Activated CD4-positive, alpha-beta T cell treated with anti-CD3 and anti-CD28 coated beads, Interleukin-2, Interleukin-4, amounts not matched to agents 100 ng/mL and 50 ng/mL, durations not matched to agents 16 hours and 8 hours (primary cell): ENCODE measurements around the gene ATP6V0C.

Experiments used
- DNase-seq: peaks from one replicate; pipeline ENCODE4 v3.0.0-alpha.2; 2020; ENCODE audit warnings: low spot score

Gene ATP6V0C

DNA sequence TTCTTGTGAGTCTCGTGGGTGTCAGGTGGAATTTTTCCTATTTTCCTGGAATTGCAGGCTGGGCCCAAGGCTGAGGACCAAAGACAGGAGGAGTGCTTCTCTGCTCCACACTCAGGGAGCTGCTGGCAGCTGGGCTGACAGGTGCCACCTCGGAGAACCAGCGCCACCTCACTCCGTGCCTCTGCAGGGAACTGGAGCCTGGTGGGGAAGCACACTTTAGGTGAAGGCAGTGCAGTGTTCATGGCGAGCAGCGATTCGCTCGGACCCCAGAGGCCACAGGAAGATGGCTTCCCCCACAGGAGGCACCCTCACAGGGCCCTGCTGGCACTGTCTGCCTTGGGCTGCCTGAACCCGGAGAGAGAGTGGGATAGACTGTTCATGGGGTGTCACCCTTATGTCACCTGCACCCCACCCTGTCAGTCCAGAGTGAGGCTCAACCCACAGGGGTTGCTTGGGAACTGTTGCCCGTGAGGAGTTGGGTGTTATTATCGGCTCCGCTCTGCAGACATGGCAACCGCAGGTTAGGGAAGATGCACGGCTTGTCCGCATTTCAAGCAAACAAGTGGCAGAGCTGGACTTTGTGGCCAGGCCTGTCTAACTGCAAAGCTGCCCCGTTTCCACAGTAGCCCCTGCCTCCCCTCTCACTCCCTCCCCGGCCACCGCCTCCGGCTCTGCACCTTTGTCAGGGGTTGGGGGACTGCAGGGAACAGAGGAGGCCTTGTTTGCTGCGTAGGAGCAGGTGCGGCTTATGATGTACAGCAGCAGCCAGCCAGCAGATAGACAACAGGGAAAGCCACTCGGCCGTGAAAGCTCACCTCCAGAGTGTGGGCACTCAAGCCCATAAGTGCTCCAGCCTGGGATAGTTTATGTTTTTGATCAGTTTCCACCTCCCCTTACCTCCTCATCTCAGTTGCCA, 23.3 kb upstream of the ATP6V0C start:
- DNase-seq: no peak

DNA sequence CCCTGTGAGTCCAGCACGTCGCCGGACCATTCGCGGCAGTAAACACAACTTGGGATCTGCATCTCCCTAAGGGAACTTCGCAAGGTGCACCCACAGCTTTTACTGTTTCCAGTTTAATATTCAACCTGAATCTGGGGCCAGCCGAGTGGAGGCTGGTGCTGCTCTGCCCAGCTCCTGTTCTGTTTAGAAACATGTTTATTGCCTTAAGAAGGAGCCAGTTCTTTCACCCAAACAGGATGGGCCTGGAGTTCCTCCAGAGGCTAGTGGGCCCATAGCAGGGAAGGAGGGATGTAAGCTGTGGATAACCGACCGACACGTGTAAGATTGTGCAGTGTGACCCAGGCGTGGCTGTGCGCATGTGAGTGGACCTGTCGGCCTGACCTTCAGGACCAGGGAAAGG, 21.5 kb upstream of the ATP6V0C start:
- no peak for DNase-seq

DNA sequence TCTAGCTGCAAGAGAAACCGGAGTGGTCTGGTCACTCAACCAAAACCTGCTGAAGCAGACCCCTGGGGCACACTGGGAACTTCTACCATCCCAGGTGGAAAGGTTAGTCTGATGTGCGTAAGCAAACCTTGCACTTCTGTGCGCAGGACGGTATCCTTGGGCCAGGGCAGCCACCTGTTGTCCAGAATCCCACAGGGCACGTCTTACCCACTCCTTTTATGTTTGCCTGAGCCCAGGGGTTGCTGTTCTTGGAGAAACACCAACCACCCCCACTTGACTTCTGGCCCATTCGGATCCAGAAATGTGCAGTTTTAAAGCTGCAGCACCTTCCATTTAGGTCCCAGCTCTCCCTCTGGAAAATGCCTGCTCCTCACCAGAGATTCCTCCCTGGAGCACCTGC, 20.1 kb upstream of the ATP6V0C start:
- DNase-seq: no peak

DNA sequence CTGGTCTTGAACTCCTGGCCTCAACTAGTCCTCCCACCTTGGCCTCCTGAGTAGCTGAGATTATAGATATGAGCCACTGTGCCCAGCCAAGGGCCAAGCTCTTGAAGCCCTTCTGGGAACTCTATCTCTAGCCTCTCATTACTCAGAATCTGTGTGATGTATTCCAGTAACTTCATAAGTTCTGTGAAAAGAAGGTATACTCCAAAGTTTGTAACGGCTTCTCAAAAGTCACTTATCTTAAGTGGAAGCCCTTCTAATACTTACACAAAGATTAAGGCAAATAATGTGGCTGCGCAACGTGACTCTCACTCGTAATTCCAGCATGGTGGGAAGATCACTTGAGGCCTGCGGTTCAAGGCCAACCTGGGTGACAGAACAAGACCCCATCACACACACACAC, 19.1 kb upstream of the ATP6V0C start:
- no peak for DNase-seq

DNA sequence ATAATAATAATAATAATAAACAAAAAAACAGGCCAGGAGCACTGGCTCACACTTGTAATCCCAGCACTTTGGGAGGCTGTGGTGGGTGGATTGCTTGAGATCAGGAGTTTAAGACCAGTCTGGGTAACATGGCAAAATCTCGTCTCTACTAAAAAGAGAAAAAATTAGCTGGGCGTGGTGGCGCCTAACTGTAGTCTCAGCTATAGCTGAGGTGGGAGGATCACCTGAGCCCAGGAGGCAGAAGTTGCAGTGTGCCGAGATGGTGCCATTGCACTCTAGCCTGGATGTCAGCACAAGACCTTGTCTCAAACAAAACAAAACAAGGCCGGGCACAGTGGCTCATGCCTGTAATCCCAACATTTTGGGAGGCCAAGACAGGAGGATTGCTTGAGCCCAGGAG, 18.7 kb upstream of the ATP6V0C start:
- DNase-seq: no peak

DNA sequence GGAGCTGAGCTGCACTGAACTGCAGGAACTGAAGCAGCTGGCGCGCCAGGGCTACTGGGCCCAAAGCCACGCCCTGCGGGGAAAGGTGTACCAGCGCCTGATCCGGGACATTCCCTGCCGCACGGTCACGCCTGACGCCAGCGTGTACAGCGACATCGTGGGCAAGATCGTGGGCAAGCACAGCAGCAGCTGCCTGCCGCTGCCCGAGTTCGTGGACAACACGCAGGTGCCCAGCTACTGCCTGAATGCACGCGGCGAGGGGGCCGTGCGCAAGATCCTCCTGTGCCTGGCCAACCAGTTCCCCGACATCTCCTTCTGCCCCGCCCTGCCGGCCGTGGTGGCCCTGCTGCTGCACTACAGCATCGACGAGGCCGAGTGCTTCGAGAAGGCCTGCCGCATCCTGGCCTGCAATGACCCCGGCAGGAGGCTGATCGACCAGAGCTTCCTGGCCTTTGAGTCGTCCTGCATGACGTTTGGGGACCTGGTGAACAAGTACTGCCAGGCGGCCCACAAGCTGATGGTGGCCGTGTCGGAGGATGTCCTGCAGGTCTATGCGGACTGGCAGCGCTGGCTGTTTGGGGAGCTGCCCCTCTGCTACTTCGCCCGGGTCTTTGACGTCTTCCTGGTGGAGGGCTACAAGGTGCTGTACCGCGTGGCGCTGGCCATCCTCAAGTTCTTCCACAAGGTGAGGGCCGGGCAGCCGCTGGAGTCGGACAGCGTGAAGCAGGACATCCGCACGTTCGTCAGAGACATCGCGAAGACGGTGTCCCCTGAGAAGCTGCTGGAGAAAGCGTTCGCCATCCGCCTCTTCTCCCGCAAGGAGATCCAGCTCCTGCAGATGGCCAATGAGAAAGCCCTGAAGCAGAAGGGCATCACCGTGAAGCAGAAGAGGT, 17.3 kb upstream of the ATP6V0C start:
- DNase-seq: no peak

DNA sequence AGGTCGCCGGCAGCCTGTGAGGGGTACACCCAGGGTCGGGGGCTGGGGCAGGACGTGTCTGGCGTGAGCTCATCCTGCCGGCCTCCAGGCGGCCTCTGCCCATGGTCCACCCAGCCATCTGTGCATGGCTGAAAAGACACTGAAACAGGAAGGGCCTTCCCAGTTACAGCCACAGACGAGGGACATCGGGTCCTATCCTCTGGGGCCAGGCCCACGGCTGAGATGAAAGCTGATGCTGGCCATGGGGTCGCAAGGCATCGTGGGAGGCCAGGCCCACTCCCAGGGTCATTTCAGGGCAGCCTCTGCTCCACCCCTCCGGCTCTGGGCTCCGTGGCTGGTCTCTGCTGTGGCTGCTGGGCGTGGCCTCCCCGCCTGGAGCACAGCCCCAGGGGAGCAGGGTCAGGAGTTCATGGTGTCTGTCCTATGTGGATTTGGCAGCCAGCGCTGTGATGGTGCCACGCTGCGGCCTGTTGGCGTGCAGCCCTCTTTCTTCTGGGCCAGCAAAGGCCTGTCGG, 16.6 kb upstream of the ATP6V0C start:
- no peak for DNase-seq

DNA sequence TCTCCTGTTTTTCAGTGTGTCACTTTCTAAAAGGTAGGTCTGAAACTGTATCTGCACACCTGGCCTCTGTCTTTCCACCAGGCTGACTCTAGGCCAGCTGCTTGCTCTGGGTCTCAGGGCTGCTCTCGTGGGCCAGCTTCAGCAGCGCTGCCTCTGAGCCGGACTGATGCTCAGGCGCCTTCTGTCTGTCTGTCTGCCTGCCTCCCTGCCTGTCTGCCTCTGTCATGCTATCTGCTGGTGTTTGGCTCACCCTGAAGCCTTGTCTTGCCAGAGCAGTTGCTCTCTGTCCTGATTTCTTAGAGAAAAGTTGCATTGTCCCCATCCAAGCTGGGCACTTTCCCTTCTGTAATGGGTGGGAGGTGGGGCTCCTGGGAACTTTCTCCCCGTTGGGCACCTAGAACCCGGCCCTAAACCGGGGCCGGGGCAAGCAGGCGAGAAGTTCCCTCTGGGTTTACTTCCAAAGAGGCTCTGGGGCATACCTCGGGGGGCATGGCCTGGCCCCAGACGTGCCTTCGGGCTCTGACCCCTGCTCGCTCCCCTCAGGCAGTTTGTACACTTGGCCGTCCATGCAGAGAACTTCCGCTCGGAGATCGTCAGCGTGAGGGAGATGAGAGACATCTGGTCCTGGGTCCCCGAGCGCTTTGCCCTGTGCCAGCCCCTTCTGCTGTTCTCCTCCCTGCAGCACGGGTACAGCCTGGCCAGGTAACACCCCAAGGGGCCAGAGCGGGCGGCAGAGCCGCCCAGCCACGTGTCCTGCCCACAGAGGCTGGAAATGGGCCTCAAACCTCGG, 15.9 kb upstream of the ATP6V0C start:
- no peak for DNase-seq

DNA sequence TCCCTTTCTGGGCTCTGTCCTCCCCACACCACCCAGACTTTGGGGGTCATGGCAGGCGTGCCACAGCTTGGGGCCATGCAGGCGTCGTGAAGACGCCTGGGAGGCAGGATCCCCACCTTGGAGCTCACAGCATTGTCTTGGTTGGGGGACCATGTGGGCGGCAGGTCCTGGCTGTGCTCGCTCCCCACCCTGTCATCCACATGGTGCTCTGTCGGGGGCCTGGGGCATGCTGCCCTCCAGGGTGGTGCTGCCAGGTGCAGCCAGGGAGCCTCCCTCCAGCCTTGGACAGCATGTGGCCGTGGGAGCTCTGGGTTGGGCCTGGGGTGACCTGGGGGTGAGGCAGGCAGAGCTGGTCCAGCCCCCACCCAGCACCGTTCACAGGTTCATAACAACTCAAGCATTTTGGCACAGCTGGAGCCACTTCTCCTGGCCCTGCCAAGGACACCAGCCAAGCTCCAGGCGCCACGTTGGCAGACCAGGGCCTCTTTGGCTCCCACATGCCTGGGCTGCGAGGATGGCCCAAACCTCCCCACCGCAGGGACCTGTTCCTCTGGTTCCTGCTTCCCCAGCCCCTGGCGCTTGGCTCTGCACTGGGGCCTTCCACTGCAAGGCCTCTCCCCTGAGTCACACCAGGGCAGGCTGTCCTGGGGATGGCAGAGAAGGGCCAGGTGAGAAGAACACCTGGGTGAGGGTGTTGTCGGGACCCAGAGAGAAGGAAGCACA, 15.1 kb upstream of the ATP6V0C start:
- no peak for DNase-seq

DNA sequence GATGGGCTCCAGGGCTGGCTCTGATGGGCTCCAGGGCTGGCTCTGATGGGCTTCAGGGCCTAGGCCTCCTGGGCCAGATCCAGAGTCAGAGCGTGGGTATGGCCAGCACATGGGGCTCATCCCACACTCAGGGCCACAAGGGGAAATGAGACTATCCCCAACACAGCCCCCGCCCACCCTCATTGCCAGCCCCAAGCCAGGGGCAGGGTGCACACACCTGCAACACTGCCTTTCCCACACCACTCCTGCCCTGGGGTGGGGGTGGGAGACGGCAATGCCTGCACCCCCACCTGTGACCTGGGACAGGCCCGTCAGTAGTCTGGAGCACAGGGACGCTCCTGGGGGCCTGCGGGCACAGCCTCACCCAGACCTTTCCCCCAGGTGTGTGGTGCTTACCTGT, 14.3 kb upstream of the ATP6V0C start:
- DNase-seq: no peak

DNA sequence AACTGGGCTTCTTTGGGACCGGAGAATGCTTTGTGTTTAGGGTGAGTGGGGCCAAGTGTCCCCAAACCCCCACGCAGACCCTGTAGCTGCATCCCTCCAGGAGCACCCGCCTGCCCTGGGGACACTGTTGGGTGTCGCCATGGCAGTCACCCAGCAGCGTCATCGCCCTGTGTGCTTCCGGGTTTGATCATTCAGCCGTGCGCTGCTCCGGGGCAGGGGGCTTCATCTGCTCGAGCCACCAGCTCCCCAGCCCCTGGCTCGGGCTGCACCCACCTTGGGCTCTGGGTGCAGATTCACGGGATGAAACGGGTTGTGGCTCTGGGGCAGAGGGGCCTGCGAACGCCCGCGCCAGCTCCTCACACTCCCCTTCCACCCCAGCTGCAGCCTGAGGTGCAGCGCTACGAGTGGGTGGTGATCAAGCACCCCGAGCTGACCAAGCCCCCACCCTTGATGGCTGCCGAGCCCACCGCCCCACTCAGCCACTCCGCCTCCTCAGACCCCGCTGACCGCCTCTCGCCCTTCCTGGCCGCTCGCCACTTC, 13.8 kb upstream of the ATP6V0C start:
- DNase-seq: no peak

DNA sequence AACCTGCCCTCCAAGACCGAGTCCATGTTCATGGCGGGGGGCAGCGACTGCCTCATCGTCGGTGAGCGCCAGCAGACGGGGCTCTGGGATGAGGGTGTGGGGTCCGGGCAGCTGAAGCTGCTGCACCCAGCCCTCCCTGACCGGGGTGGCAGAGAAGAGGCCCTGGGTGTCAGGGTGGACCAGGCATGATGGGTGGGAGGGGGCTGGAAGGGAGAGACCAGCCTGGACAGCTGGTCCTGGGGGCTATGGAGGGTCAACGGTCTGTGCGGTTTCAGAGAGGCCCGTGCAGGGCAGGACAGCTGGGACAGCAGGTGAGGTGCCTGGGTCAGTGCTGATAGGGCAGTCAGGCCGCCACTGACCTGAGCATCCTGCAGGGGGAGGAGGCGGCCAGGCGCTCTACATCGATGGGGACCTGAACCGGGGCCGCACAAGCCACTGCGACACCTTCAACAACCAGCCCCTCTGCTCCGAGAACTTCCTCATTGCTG, 13.3 kb upstream of the ATP6V0C start:
- no peak for DNase-seq

DNA sequence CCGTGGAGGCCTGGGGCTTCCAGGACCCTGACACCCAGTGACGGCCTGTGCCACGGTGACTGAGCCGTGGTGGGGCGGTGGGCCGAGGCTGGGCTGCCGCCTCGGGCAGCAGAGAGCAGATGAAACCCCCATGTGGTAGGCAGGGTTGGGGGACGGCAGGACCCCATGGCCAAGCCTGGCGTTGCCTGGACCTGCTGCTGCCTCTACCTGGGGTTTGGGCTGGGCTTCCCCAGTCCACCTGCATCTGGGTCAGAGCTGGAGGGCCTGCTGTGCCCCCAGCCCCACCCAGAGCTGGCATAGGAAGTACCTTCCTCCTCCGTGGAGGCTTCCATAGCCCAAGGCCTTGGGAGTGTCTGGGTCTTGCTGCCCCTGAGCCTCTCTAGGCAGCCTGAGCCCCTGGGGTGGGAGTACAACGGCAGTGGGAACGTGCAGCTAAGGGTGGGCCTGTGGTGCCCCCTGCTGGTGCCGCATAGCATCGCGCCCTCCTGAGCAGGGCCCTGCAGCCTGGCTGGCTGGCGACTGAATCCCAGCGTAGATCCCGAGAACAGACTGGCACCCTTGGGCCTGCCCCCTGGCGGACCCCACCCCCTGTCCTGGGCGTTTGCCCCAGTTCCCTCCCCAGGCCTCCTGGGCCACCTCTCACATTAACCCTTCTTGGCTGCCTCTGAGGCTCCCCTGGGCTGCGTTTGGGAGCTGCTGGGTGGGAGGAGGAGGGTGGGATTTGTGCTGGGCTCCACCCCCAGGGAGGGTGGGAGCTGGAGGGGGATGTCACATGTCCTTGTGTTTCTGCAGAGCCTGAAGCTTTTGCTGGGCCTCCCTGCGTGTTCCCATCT, 12.6 kb upstream of the ATP6V0C start:
- peak; percentile 75 for DNase-seq

DNA sequence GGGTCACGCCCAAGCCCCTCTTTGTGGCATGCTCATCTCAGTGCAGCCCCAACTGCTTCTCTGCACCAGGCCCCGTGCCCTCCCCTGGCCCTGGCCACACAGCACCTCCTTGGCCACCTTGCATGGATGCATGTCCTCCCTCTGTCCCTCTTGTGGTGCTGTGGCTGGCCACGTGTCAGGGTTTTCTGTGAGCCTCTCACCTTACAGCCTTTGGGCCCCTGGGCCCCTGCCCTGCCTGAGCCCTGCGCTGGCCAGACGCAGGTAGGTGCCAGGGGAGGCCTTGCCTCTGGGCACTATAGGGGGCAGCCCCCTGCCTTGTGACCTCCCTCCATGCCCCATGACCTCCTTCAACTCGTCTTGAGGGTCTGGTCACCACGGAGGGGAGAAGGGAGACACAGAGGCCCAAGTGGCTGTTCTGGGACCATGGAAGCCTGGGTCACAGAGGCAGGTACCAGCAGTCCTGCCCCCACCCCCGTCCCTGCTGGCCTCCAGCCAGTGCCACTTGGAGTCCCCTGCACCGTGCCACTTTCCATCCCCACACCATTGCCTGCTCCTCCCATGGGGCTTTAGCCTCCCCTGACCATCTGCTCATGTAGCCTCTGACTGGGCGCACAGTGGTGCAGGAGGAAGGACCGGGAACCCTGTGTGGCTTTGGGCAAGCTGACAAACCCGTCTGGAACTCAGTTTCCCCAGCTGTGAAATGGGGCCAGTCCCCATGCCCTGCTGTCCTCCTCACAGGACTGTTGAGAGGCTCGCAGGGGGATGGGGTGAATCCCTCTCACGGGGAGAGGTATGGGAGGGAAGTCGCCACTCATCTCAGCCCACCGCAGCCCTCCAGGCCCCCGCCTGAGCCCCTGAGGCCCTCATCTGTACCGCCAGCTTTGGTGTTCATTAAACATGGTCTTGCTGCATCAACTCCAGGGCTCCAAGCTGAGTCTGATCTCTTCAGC, 11.5 kb upstream of the ATP6V0C start:
- DNase-seq: no peak

DNA sequence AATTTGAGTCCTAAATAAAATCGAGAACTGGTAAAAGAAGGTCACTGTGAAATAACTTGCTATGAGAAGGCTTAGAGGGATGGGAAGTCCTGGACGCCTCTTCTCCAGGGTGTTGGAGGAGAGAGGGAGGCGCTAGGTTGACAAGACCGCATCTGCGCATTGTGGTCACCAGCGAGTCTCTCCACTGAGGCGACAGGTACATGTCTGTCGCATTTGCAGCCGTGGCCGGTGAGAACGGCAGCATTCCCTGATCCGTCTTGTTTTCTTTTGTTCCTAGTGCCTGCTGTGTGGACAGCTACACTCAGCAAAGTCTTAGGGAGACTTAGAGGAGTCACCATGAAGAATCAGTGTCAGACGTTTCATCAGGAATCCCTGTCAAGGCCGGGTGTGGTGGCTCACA, 8.1 kb upstream of the ATP6V0C start:
- no peak for DNase-seq

DNA sequence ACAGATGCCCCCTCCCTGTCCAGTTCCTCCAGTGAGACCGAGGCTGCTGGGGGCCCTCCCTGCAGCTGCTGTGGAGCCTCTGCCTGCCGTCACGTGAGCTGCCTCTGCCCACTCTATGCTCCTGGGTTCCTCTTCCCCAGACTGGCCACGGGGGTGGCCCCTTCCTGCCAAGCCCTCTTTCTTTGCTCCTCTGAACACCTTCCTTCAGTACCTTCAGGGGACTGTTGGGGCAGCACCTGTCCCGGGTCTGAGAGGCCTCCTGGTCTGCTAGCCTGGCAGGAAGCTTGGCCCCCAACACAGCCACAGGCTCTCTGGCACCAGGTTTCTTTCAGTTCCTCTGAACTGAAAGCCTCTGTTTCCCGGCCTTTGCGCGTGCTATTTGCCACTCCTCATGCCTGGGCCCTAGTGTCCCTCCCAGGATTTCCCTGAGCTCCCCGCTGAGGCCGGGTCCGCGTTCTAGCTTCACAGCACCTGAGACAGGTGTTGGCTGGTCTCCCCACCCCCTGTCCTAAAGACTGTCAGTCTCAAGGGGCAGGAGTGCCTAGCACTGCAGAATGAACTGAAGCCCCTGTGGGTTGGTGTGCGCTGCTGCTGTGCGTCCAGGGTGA, 6.6 kb upstream of the ATP6V0C start:
- DNase-seq: no peak

DNA sequence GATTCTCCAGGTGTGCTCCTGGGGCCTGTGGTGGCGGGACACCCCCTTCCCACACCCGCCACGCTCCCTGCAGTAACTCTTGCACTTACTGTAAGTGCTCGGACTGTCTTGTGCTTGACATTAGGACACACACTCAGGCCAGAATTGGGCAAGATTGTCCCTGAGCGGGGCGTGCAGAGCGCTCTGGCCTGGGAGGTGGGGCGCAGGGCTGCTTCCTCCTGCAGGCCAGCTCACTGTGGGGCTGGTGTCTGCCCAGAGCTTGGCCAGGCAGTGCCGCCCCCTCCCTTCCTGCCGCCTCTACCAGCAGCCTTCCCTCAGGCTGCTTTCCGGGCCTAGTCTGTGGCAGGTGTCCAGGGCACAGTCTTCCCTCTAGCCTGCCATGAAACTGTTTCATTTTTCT, 6.1 kb upstream of the ATP6V0C start:
- DNase-seq: no peak

DNA sequence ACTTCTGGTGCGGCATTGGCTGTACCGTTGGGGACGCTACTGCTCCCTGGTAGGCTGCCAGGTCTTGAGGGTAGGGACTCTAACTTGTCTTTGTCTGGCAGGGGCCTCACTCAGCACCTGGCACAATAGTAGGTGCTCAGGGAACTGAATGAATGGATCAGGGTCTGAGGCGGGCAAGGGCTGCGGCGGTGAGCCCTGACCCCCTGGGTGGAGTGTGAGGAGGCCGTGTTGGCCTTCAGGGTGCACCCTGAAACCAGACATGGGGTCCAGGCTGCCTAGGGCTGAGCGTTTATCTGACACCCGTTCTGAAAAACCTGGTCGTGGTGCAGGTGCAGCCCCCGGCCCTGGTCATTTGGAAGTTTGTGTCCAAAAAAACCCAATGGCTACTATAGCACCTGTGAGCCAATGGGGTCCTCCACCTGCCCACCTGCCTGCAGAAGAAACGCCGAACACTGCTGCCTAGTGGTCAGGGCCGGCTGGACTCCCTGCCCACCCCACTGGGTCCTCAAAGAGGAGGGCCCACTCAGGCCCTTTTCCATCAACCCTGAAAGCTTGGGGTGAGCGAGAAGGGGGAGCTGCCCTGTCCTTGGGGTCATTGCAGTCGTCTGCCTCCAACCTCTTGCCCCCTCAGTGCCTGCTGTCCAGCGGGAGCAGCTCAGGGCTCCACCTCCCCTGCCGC, 4.9 kb upstream of the ATP6V0C start:
- DNase-seq: no peak
